Measurements from ENCODE around the gene GGTLC1.

- TF ChIP-seq CTCF (conservative IDR thresholded peaks at IDR 0.05; ENCODE audit: low read depth in 2 of 2) (no peak), ZNF331 (CRISPR knock-in tag; IDR thresholded peaks at IDR 0.05; ENCODE audit: low read depth) (no peak)
Measured at GRCh38 chr20:24007073-24007595, 18.6 kb upstream of the GGTLC1 start.
